ENCODE data around the gene ING4.

DNA sequence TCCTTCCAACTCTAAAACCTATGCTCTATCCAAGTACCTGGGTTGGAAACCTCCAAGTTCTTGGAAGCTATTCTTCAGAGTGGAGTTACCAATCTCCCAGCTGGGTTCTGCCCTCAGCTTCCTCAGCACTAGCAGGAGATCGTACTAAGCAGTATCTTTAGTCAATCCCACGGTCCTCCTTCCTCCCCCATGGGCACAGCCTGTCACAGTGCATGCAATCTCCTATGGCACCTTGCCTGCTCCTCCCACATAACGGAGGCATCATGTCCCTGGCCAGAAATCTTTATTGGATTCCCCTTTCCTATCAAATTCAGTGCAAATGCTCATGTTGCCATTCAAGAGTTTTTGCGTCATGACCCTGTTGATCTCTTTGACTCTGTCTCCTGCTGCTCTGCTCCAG lies 21.8 kb downstream of the ING4 start:
- TF ChIP-seq, protein P1, sequence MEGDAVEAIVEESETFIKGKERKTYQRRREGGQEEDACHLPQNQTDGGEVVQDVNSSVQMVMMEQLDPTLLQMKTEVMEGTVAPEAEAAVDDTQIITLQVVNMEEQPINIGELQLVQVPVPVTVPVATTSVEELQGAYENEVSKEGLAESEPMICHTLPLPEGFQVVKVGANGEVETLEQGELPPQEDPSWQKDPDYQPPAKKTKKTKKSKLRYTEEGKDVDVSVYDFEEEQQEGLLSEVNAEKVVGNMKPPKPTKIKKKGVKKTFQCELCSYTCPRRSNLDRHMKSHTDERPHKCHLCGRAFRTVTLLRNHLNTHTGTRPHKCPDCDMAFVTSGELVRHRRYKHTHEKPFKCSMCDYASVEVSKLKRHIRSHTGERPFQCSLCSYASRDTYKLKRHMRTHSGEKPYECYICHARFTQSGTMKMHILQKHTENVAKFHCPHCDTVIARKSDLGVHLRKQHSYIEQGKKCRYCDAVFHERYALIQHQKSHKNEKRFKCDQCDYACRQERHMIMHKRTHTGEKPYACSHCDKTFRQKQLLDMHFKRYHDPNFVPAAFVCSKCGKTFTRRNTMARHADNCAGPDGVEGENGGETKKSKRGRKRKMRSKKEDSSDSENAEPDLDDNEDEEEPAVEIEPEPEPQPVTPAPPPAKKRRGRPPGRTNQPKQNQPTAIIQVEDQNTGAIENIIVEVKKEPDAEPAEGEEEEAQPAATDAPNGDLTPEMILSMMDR (IDR thresholded peaks at IDR 0.05), result no peak
- no peak for TF ChIP-seq POLR2A (IDR thresholded peaks at IDR 0.05)
